Measurements from ENCODE around the gene MRPL44.

MRPL44 gene

GRCh38 chr2:223970343-223971128, 13.3 kb downstream of the MRPL44 start:
- H3K27me3 Mint-ChIP-seq = no peaks in the 10 kb centered on the region
- H3K9me3 Mint-ChIP-seq = no peaks in the 10 kb centered on the region
- no peak overlapping the region for H3K27ac Mint-ChIP-seq
- intact Hi-C loops (cut with micrococcal nuclease) = loop anchor here (1.0 kb wide), 1 partner anchor 314 kb away; no protein-coding TSS in a partner anchor
- H3K4me3 Mint-ChIP-seq = no peak overlapping the region
- H3K36me3 Mint-ChIP-seq (ENCODE audit: low read depth) = peaks cover 42% of the 10 kb centered on the region
- H3K4me1 Mint-ChIP-seq (ENCODE audit: low read depth) = no peaks in the 10 kb centered on the region

GRCh38 chr2:223971731-223972130, 14.5 kb downstream of the MRPL44 start:
- no peaks in the 10 kb centered on the region for H3K9me3 Mint-ChIP-seq
- H3K27ac Mint-ChIP-seq = no peak overlapping the region
- no peaks in the 10 kb centered on the region for H3K4me1 Mint-ChIP-seq (ENCODE audit: low read depth)
- no peak overlapping the region for H3K4me3 Mint-ChIP-seq
- intact Hi-C loops (cut with micrococcal nuclease) = no loop called here
- H3K36me3 Mint-ChIP-seq (ENCODE audit: low read depth) = peaks cover 30% of the 10 kb centered on the region
- H3K27me3 Mint-ChIP-seq = no peaks in the 10 kb centered on the region

GRCh38 chr2:223972656-223973102, 15.4 kb downstream of the MRPL44 start:
- peaks cover 21% of the 10 kb centered on the region for H3K36me3 Mint-ChIP-seq (ENCODE audit: low read depth)
- H3K27me3 Mint-ChIP-seq = no peaks in the 10 kb centered on the region
- intact Hi-C loops (cut with micrococcal nuclease) = no loop called here
- no peak overlapping the region for H3K27ac Mint-ChIP-seq
- no peak overlapping the region for H3K4me3 Mint-ChIP-seq
- H3K4me1 Mint-ChIP-seq (ENCODE audit: low read depth) = no peaks in the 10 kb centered on the region
- H3K9me3 Mint-ChIP-seq = no peaks in the 10 kb centered on the region

GRCh38 chr2:223973606-223974005, 16.3 kb downstream of the MRPL44 start:
- Mint-ChIP-seq H3K4me3 (no peak overlapping the region), H3K9me3 (no peaks in the 10 kb centered on the region), H3K27ac (no peak overlapping the region), H3K4me1 (ENCODE audit: low read depth) (no peaks in the 10 kb centered on the region), H3K36me3 (ENCODE audit: low read depth) (peaks cover 12% of the 10 kb centered on the region), H3K27me3 (no peaks in the 10 kb centered on the region)
- intact Hi-C loops (cut with micrococcal nuclease) = no loop called here

- no peaks in the 10 kb centered on the region for H3K27me3 Mint-ChIP-seq
- H3K4me3 Mint-ChIP-seq = no peak overlapping the region
- no peak overlapping the region for H3K27ac Mint-ChIP-seq
- no peaks in the 10 kb centered on the region for H3K9me3 Mint-ChIP-seq
- H3K36me3 Mint-ChIP-seq (ENCODE audit: low read depth) = peaks cover 2% of the 10 kb centered on the region
- H3K4me1 Mint-ChIP-seq (ENCODE audit: low read depth) = no peaks in the 10 kb centered on the region
- intact Hi-C loops (cut with micrococcal nuclease) = no loop called here
Measured at GRCh38 chr2:223976635-223977226, 19.5 kb downstream of the MRPL44 start.

- no peak overlapping the region for H3K27ac Mint-ChIP-seq
- H3K9me3 Mint-ChIP-seq = no peaks in the 10 kb centered on the region
- no peaks in the 10 kb centered on the region for H3K27me3 Mint-ChIP-seq
- no peaks in the 10 kb centered on the region for H3K36me3 Mint-ChIP-seq (ENCODE audit: low read depth)
- no peaks in the 10 kb centered on the region for H3K4me1 Mint-ChIP-seq (ENCODE audit: low read depth)
- no peak overlapping the region for H3K4me3 Mint-ChIP-seq
- intact Hi-C loops (cut with micrococcal nuclease) = no loop called here
Measured at GRCh38 chr2:223978451-223978850, 21.2 kb downstream of the MRPL44 start.

GRCh38 chr2:223979730-223980396, 22.6 kb downstream of the MRPL44 start:
- H3K4me3 Mint-ChIP-seq = no peak overlapping the region
- no peaks in the 10 kb centered on the region for H3K4me1 Mint-ChIP-seq (ENCODE audit: low read depth)
- no peaks in the 10 kb centered on the region for H3K9me3 Mint-ChIP-seq
- intact Hi-C loops (cut with micrococcal nuclease) = no loop called here
- no peak overlapping the region for H3K27ac Mint-ChIP-seq
- H3K27me3 Mint-ChIP-seq = no peaks in the 10 kb centered on the region
- no peaks in the 10 kb centered on the region for H3K36me3 Mint-ChIP-seq (ENCODE audit: low read depth)

GRCh38 chr2:223980397-223980735, 23.1 kb downstream of the MRPL44 start:
- no peaks in the 10 kb centered on the region for H3K4me1 Mint-ChIP-seq (ENCODE audit: low read depth)
- H3K27ac Mint-ChIP-seq = no peak overlapping the region
- no peaks in the 10 kb centered on the region for H3K36me3 Mint-ChIP-seq (ENCODE audit: low read depth)
- no peaks in the 10 kb centered on the region for H3K9me3 Mint-ChIP-seq
- no peaks in the 10 kb centered on the region for H3K27me3 Mint-ChIP-seq
- no peak overlapping the region for H3K4me3 Mint-ChIP-seq
- intact Hi-C loops (cut with micrococcal nuclease) = no loop called here

- Mint-ChIP-seq H3K9me3 (no peaks in the 10 kb centered on the region), H3K27me3 (no peaks in the 10 kb centered on the region), H3K36me3 (ENCODE audit: low read depth) (no peaks in the 10 kb centered on the region), H3K4me1 (ENCODE audit: low read depth) (no peaks in the 10 kb centered on the region), H3K27ac (no peak overlapping the region), H3K4me3 (no peak overlapping the region)
- intact Hi-C loops (cut with micrococcal nuclease) = no loop called here
Measured at GRCh38 chr2:223980803-223981202, 23.5 kb downstream of the MRPL44 start.

- H3K27ac Mint-ChIP-seq = no peak overlapping the region
- no peaks in the 10 kb centered on the region for H3K4me1 Mint-ChIP-seq (ENCODE audit: low read depth)
- no peaks in the 10 kb centered on the region for H3K36me3 Mint-ChIP-seq (ENCODE audit: low read depth)
- H3K27me3 Mint-ChIP-seq = no peaks in the 10 kb centered on the region
- intact Hi-C loops (cut with micrococcal nuclease) = no loop called here
- no peak overlapping the region for H3K4me3 Mint-ChIP-seq
- no peaks in the 10 kb centered on the region for H3K9me3 Mint-ChIP-seq
Measured at GRCh38 chr2:223981241-223981640, 24.0 kb downstream of the MRPL44 start.

- Mint-ChIP-seq H3K4me1 (ENCODE audit: low read depth) (no peaks in the 10 kb centered on the region), H3K27me3 (no peaks in the 10 kb centered on the region)
- intact Hi-C loops (cut with micrococcal nuclease) = no loop called here
Measured at GRCh38 chr2:223989206-223989855, 32.1 kb downstream of the MRPL44 start.

GRCh38 chr2:223989856-223990232, 32.6 kb downstream of the MRPL44 start:
- intact Hi-C loops (cut with micrococcal nuclease) = loop anchor here (5.0 to 10.0 kb wide), 2 partner anchors 208 to 1665 kb away; no protein-coding TSS in a partner anchor
- Mint-ChIP-seq H3K27ac (no peak overlapping the region), H3K4me3 (no peak overlapping the region), H3K27me3 (no peaks in the 10 kb centered on the region), H3K4me1 (ENCODE audit: low read depth) (no peaks in the 10 kb centered on the region), H3K36me3 (ENCODE audit: low read depth) (no peaks in the 10 kb centered on the region), H3K9me3 (no peaks in the 10 kb centered on the region)

More at GRCh38 chr2:223989206-223989855, 32.1 kb downstream of the MRPL44 start:
- Mint-ChIP-seq H3K4me3 (no peak overlapping the region), H3K27ac (no peak overlapping the region), H3K9me3 (no peaks in the 10 kb centered on the region), H3K36me3 (ENCODE audit: low read depth) (no peaks in the 10 kb centered on the region)

- intact Hi-C loops (cut with micrococcal nuclease) = loop anchor here (5.0 to 10.0 kb wide), 2 partner anchors 209 to 1663 kb away; no protein-coding TSS in a partner anchor
- H3K27ac Mint-ChIP-seq = no peak overlapping the region
- no peaks in the 10 kb centered on the region for H3K9me3 Mint-ChIP-seq
- no peaks in the 10 kb centered on the region for H3K4me1 Mint-ChIP-seq (ENCODE audit: low read depth)
- H3K4me3 Mint-ChIP-seq = no peak overlapping the region
- no peaks in the 10 kb centered on the region for H3K36me3 Mint-ChIP-seq (ENCODE audit: low read depth)
- no peaks in the 10 kb centered on the region for H3K27me3 Mint-ChIP-seq
Measured at GRCh38 chr2:223991611-223992010, 34.3 kb downstream of the MRPL44 start.

Data from dendritic cell treated with granulocyte-macrophage colony-stimulating factor and Interleukin-4, amounts not matched to agents 40 ng/mL and 50 ng/mL, for 4 days (primary cell).